ENCODE measurements around the gene TMEM132D. TPM values are rescaled to one million over a fixed set of nuclear protein-coding genes. Genes with fewer than 3 reads are reported as not detected.

TMEM132D gene
- total RNA-seq (not detected), total RNA-seq (0 to 0.08 (median 0) reads per million in 29 experiments)
- total RNA-seq (2013): not detected

DNA sequence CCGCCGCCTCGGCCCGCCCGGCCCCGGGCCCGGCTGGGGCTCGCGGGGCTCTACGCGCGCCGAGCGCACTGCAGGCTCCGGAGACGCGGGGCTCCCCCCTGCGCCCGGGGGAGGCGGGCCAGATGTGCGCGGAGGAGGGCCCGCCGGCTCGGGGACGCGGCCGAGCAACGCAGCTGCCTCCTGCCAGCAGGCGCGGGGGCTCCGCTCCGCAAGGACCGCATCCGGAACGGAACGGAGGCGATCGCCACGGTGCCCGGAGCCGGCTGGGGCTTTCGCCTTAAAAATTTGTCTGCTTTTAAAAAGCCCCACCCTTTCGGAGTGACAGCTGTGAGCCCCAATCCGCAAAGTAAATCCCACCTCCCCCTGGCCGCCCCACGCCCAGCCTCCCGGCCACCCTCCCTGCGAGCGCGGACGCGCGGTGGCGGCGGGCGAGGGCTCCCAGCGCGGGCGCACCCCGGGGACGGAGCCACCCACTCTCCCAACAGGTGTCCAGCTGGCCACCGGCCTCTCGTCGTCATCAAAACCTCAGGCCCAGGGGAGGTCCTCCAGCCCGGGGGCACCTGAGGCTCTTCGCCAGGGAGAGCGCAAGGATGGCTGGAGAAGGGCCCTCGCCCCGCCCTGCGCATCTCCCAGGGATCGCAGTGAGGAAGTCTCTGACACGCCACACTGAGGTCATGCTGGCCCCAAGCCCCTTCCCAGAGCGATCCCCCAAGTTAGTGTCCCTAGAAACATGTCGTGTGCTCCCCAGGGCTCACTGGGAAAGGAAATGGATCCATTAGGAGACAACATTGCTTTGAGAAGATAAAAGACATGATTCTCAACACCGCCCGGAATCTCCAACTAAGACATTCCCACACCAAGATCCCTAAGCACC lies at the start of gene TMEM132D:
Gene TMEM132D, minus strand, starts transcription at position 70 of the 874 bp plus-strand sequence.
- Mint-ChIP-seq H3K4me1 (no peaks in the 10 kb centered on the region), H3K36me3 (no peaks in the 10 kb centered on the region), H3K9me3 (no peaks in the 10 kb centered on the region), H3K4me3 (no peak within 1 kb of the TSS), H3K27me3 (peaks cover 38 to 46% of the 10 kb centered on the region in 2 donors), H3K27ac (no peak within 1 kb of the TSS)
- Histone ChIP-seq H3K27me3 (replicated peaks in 1 of 2; ENCODE audit: control insufficient read depth in 2 of 2, extremely low read depth in 1 of 2, insufficient read depth in 2 of 2, low read length in 1 of 2) (peaks cover 6 to 24% of the 10 kb centered on the region in 2 experiments), H3K9me3 (no peaks in the 10 kb centered on the region), H3K4me3 (ENCODE audit: control insufficient read depth in 1 of 2, extremely low read depth in 1 of 2, low read length in 1 of 2) (no peak within 1 kb of the TSS), H3K27ac (ENCODE audit: low read length) (no peak within 1 kb of the TSS), H3K4me1 (ENCODE audit: control insufficient read depth in 1 of 2, extremely low read depth in 1 of 2, insufficient read depth in 2 of 2, low read length in 2 of 2) (no peaks in the 10 kb centered on the region), H3K36me3 (ENCODE audit: control insufficient read depth in 2 of 2, extremely low read depth in 1 of 2, insufficient read depth in 1 of 2, low read length in 1 of 2) (no peaks in the 10 kb centered on the region)
- ChIA-PET POLR2A (no interaction called here), CTCF (no interaction called here)
- no peak for DNase-seq
- ATAC-seq (replicated peaks in 1 of 4): no peak
- 8% methylated on average over 58 of the region's 77 CpGs for WGBS (ENCODE audit: insufficient coverage)

GRCh38 chr12:129949651-129950050 lies 45.8 kb upstream of the TMEM132D start:
- peaks cover 0 to 4% of the 10 kb centered on the region in 2 experiments for H3K27me3 ChIP-seq (replicated peaks in 1 of 2; ENCODE audit: control insufficient read depth in 2 of 2, extremely low read depth in 1 of 2, insufficient read depth in 2 of 2, low read length in 1 of 2)
- Mint-ChIP-seq H3K4me1 (no peaks in the 10 kb centered on the region), H3K4me3 (no peak overlapping the region), H3K27ac (no peak overlapping the region), H3K9me3 (peaks cover 0 to 6% (median 0%) of the 10 kb centered on the region in 3 donors), H3K36me3 (no peaks in the 10 kb centered on the region), H3K27me3 (no peaks in the 10 kb centered on the region)
- no peaks in the 10 kb centered on the region for H3K9me3 ChIP-seq
- ChIA-PET POLR2A (no interaction called here), CTCF (no interaction called here)
- DNase-seq: no peak
- no peaks in the 10 kb centered on the region for H3K4me1 ChIP-seq (ENCODE audit: control insufficient read depth in 1 of 2, extremely low read depth in 1 of 2, insufficient read depth in 2 of 2, low read length in 2 of 2)
- H3K36me3 ChIP-seq (ENCODE audit: control insufficient read depth in 2 of 2, extremely low read depth in 1 of 2, insufficient read depth in 1 of 2, low read length in 1 of 2): no peaks in the 10 kb centered on the region
- no peak overlapping the region for H3K4me3 ChIP-seq (ENCODE audit: control insufficient read depth in 1 of 2, extremely low read depth in 1 of 2, low read length in 1 of 2)
- no peak overlapping the region for H3K27ac ChIP-seq (ENCODE audit: low read length)
- 93% methylated on average over 14 of the region's 16 CpGs for WGBS (ENCODE audit: insufficient coverage)
- ATAC-seq (replicated peaks in 1 of 4): no peak

- Histone ChIP-seq H3K9me3 (no peaks in the 10 kb centered on the region), H3K4me1 (ENCODE audit: control insufficient read depth in 1 of 2, extremely low read depth in 1 of 2, insufficient read depth in 2 of 2, low read length in 2 of 2) (no peaks in the 10 kb centered on the region), H3K4me3 (ENCODE audit: control insufficient read depth in 1 of 2, extremely low read depth in 1 of 2, low read length in 1 of 2) (no peak overlapping the region), H3K27ac (ENCODE audit: low read length) (no peak overlapping the region), H3K36me3 (ENCODE audit: control insufficient read depth in 2 of 2, extremely low read depth in 1 of 2, insufficient read depth in 1 of 2, low read length in 1 of 2) (no peaks in the 10 kb centered on the region), H3K27me3 (replicated peaks in 1 of 2; ENCODE audit: control insufficient read depth in 2 of 2, extremely low read depth in 1 of 2, insufficient read depth in 2 of 2, low read length in 1 of 2) (no peaks in the 10 kb centered on the region)
- Mint-ChIP-seq H3K27me3 (no peaks in the 10 kb centered on the region), H3K27ac (no peak overlapping the region), H3K4me1 (no peaks in the 10 kb centered on the region), H3K36me3 (no peaks in the 10 kb centered on the region), H3K4me3 (no peak overlapping the region), H3K9me3 (peaks cover 0 to 3% (median 0%) of the 10 kb centered on the region in 3 donors)
- 57% methylated on average over 7 of the region's 9 CpGs for WGBS (ENCODE audit: insufficient coverage)
- ChIA-PET POLR2A (no interaction called here), CTCF (no interaction called here)
- no peak for ATAC-seq (replicated peaks in 1 of 4)
- no peak for DNase-seq
These were observed 37.8 kb upstream of the TMEM132D start for GRCh38 chr12:129941618-129942017.

DNA sequence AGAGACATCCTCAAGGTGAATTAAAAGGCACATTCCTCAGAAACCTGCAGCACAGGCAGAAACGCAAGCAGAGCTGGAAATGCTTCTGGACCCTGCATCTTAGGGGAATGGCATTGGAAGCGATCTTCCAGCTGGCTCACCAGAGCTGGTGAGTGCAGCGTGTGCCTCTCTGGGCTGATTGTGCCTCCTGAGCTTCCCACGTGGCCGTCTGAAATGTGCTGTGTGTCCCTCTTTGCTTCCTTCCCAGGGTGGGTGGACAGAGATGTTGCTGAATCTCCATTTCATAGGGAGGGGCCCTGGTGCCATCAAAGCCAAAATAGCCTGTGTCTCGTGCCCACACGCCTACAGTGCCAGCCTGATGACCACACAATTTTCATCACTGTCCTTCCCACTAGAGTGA lies 34.3 kb upstream of the TMEM132D start:
- Histone ChIP-seq H3K4me3 (ENCODE audit: control insufficient read depth in 1 of 2, extremely low read depth in 1 of 2, low read length in 1 of 2) (no peak overlapping the region), H3K4me1 (ENCODE audit: control insufficient read depth in 1 of 2, extremely low read depth in 1 of 2, insufficient read depth in 2 of 2, low read length in 2 of 2) (no peaks in the 10 kb centered on the region), H3K27me3 (replicated peaks in 1 of 2; ENCODE audit: control insufficient read depth in 2 of 2, extremely low read depth in 1 of 2, insufficient read depth in 2 of 2, low read length in 1 of 2) (peaks cover 0 to 5% of the 10 kb centered on the region in 2 experiments), H3K36me3 (ENCODE audit: control insufficient read depth in 2 of 2, extremely low read depth in 1 of 2, insufficient read depth in 1 of 2, low read length in 1 of 2) (no peaks in the 10 kb centered on the region), H3K9me3 (no peaks in the 10 kb centered on the region), H3K27ac (ENCODE audit: low read length) (no peak overlapping the region)
- Mint-ChIP-seq H3K27me3 (no peaks in the 10 kb centered on the region), H3K9me3 (peaks cover 0 to 2% (median 0%) of the 10 kb centered on the region in 3 donors), H3K4me3 (no peak overlapping the region), H3K36me3 (no peaks in the 10 kb centered on the region), H3K27ac (no peak overlapping the region), H3K4me1 (no peaks in the 10 kb centered on the region)
- CTCF ChIA-PET: no interaction called here
- ATAC-seq (replicated peaks in 1 of 4) (no peak), DNase-seq (no peak)
- 31% methylated on average over 3 of the region's 7 CpGs for WGBS (ENCODE audit: insufficient coverage)
- POLR2A ChIA-PET: no interaction called here

DNA sequence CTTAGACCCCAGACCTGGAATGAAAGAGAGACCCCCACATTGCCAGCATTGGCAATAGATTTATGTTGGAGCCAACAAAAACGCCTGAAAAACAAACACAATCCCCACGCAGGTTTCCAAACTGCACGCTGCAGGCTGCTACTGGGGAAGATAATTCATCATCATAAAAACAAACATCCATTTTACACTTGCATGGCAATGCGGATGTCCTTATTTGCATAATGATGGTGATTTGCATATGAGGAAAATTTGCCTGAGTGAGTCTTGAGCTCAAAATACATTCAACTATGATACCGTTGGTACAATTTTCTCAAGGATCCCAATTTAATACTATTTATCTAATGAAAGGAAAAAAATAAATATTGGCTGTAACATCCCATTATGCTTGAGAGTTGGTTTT lies 33.6 kb upstream of the TMEM132D start:
- Histone ChIP-seq H3K36me3 (ENCODE audit: control insufficient read depth in 2 of 2, extremely low read depth in 1 of 2, insufficient read depth in 1 of 2, low read length in 1 of 2) (no peaks in the 10 kb centered on the region), H3K27ac (ENCODE audit: low read length) (no peak overlapping the region), H3K9me3 (no peaks in the 10 kb centered on the region), H3K4me3 (ENCODE audit: control insufficient read depth in 1 of 2, extremely low read depth in 1 of 2, low read length in 1 of 2) (no peak overlapping the region), H3K4me1 (ENCODE audit: control insufficient read depth in 1 of 2, extremely low read depth in 1 of 2, insufficient read depth in 2 of 2, low read length in 2 of 2) (no peaks in the 10 kb centered on the region), H3K27me3 (replicated peaks in 1 of 2; ENCODE audit: control insufficient read depth in 2 of 2, extremely low read depth in 1 of 2, insufficient read depth in 2 of 2, low read length in 1 of 2) (peaks cover 0 to 5% of the 10 kb centered on the region in 2 experiments)
- ATAC-seq (replicated peaks in 1 of 4): no peak
- WGBS (ENCODE audit: insufficient coverage): no CpG with 5 or more reads among the region's 5 CpGs
- H3K4me1 Mint-ChIP-seq: no peaks in the 10 kb centered on the region
- DNase-seq: no peak
- H3K36me3 Mint-ChIP-seq: no peaks in the 10 kb centered on the region
- H3K4me3 Mint-ChIP-seq: no peak overlapping the region
- CTCF ChIA-PET: no interaction called here
- H3K27ac Mint-ChIP-seq: no peak overlapping the region
- POLR2A ChIA-PET: no interaction called here
- H3K9me3 Mint-ChIP-seq: peaks cover 0 to 3% (median 0%) of the 10 kb centered on the region in 3 donors
- no peaks in the 10 kb centered on the region for H3K27me3 Mint-ChIP-seq

GRCh38 chr12:129928643-129929042 lies 24.8 kb upstream of the TMEM132D start:
- CTCF ChIA-PET: interaction anchor here in 1 of 2 donors (1.0 kb wide), 1 partner anchor 787 kb away, joined by 3 read pairs; the partner anchor contains the start of gene RIMBP2
- H3K36me3 Mint-ChIP-seq: no peaks in the 10 kb centered on the region
- no peak for ATAC-seq (replicated peaks in 1 of 4)
- H3K9me3 ChIP-seq: no peaks in the 10 kb centered on the region
- H3K4me1 ChIP-seq (ENCODE audit: control insufficient read depth in 1 of 2, extremely low read depth in 1 of 2, insufficient read depth in 2 of 2, low read length in 2 of 2): no peaks in the 10 kb centered on the region
- H3K36me3 ChIP-seq (ENCODE audit: control insufficient read depth in 2 of 2, extremely low read depth in 1 of 2, insufficient read depth in 1 of 2, low read length in 1 of 2): no peaks in the 10 kb centered on the region
- no peak overlapping the region for H3K4me3 Mint-ChIP-seq
- no peak overlapping the region for H3K27ac Mint-ChIP-seq
- H3K27ac ChIP-seq (ENCODE audit: low read length): no peak overlapping the region
- H3K4me3 ChIP-seq (ENCODE audit: control insufficient read depth in 1 of 2, extremely low read depth in 1 of 2, low read length in 1 of 2): no peak overlapping the region
- peaks cover 0 to 4% of the 10 kb centered on the region in 2 experiments for H3K27me3 ChIP-seq (replicated peaks in 1 of 2; ENCODE audit: control insufficient read depth in 2 of 2, extremely low read depth in 1 of 2, insufficient read depth in 2 of 2, low read length in 1 of 2)
- POLR2A ChIA-PET: interaction anchor here in 1 of 2 donors (0.6 kb wide), 1 partner anchor 90 kb away, joined by 12 read pairs; no protein-coding TSS in a partner anchor
- WGBS (ENCODE audit: insufficient coverage): no CpG with 5 or more reads among the region's 4 CpGs
- H3K27me3 Mint-ChIP-seq: no peaks in the 10 kb centered on the region
- H3K4me1 Mint-ChIP-seq: no peaks in the 10 kb centered on the region
- H3K9me3 Mint-ChIP-seq: peaks cover 2 to 20% (median 13%) of the 10 kb centered on the region in 3 donors
- no peak for DNase-seq

All from T-cell (primary cell).